Fibroblast of lung (primary cell): ENCODE measurements around the gene TUBB8B.
"Not testable (repeated sequence)": the region's sequence is repeated elsewhere in the genome, so short reads cannot be mapped to it uniquely, and the experiment has no call there.

Source experiments
- EZH2 ChIP-seq: IDR thresholded peaks from 2 replicates; pipeline ENCODE4 v1.5.1; 2012; ENCODE audit warnings: low read length, control low read depth, mild to moderate bottlenecking; ENCODE audit errors: missing control alignments
- TF ChIP-seq, protein P1 (sequence below), 2 donors: IDR thresholded peaks in 1 of 2; conservative IDR thresholded peaks in 1 of 2; 1 replicate in 1 of 2; 2 replicates in 1 of 2; pipeline ENCODE4 v1.5.1; 2011 to 2012; ENCODE audit warnings: low read length in 2 of 2, control low read depth in 1 of 2, inconsistent platforms in 1 of 2, low read depth in 1 of 2, mild to moderate bottlenecking in 1 of 2

- TF ChIP-seq, protein P1, sequence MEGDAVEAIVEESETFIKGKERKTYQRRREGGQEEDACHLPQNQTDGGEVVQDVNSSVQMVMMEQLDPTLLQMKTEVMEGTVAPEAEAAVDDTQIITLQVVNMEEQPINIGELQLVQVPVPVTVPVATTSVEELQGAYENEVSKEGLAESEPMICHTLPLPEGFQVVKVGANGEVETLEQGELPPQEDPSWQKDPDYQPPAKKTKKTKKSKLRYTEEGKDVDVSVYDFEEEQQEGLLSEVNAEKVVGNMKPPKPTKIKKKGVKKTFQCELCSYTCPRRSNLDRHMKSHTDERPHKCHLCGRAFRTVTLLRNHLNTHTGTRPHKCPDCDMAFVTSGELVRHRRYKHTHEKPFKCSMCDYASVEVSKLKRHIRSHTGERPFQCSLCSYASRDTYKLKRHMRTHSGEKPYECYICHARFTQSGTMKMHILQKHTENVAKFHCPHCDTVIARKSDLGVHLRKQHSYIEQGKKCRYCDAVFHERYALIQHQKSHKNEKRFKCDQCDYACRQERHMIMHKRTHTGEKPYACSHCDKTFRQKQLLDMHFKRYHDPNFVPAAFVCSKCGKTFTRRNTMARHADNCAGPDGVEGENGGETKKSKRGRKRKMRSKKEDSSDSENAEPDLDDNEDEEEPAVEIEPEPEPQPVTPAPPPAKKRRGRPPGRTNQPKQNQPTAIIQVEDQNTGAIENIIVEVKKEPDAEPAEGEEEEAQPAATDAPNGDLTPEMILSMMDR (conservative IDR thresholded peaks at IDR 0.05 in 1 of 2, IDR thresholded peaks at IDR 0.05 in 1 of 2; ENCODE audit: low read depth in 1 of 2, low read length in 2 of 2), result not testable (repeated sequence)
- not testable (repeated sequence) for TF ChIP-seq EZH2
These were observed 36.6 kb downstream of the TUBB8B start for GRCh38 chr18:12773-13172.
